GM04504 (cell line): ENCODE data around the gene GYG2.
"Not testable (repeated sequence)": the region's sequence is repeated elsewhere in the genome, so short reads cannot be mapped to it uniquely, and the experiment has no call there.

Source experiments
- DNase-seq: peaks from one replicate; pipeline ENCODE4 v3.0.0-alpha.2; 2012; ENCODE audit warnings: low read depth

Gene GYG2

GRCh38 chrX:2871831-2872230 is 43.1 kb downstream of the GYG2 start:
- DNase-seq = no peak

- DNase-seq = no peak
Observed at GRCh38 chrX:2872671-2873277, 44.0 kb downstream of the GYG2 start.

DNA sequence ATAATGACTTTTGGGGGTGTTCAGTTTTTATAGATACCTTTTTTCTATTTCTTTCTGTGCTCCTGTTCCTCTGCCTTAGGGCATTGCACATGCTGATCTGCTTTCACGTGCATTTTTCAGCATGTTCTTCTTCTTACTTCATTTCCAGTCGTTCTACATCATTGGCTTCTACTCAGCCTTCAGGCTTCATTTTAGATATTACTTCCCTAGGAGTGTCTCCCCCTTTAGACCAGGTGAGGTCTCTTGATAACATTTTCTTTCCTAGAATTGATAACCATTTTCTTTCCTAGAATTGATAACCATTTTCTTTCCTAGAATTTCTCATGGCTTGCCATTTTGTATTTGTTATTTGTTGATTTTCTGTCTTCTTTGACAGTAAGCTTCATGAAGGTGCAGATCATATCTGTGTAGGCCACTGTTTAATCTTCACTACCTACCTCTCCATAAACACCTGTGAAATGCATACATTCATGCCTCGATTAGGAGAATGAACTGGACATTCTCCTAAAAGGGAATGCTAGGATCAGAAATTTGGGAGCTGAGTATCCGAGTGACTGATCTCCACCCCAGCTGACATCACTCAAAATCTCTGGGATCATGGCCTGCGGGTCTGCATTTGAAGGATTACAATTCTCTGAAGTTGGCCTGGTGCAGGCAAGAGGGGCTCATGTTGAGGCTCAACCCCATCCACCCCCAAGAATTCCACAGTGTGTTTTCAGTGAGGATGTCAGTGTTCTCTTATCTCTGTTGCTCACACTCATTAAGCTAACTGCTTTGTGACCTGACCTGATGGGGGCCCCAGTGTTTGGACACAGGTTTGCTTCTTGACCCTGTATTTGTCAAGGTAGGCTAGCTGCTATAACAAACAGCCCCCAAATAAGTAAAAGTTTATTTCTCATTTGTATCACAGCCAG is 45.7 kb downstream of the GYG2 start:
- no peak for DNase-seq

- DNase-seq = no peak
Observed at GRCh38 chrX:2875136-2875481, 46.4 kb downstream of the GYG2 start.

GRCh38 chrX:2875798-2876399 is 47.2 kb downstream of the GYG2 start:
- peak; percentile 4 for DNase-seq

- DNase-seq = no peak
Observed at GRCh38 chrX:2878563-2878962, 49.8 kb downstream of the GYG2 start.

GRCh38 chrX:2879670-2880069 is 50.9 kb downstream of the GYG2 start:
- DNase-seq = no peak

- DNase-seq = no peak
Observed at GRCh38 chrX:2883770-2884169, 55.0 kb downstream of the GYG2 start.

GRCh38 chrX:2888309-2888708 is 59.6 kb downstream of the GYG2 start:
- DNase-seq = no peak

GRCh38 chrX:2889045-2889605 is 60.4 kb downstream of the GYG2 start:
- DNase-seq = no peak

GRCh38 chrX:2889706-2890490 is 61.2 kb downstream of the GYG2 start:
- not testable (repeated sequence) for DNase-seq

DNA sequence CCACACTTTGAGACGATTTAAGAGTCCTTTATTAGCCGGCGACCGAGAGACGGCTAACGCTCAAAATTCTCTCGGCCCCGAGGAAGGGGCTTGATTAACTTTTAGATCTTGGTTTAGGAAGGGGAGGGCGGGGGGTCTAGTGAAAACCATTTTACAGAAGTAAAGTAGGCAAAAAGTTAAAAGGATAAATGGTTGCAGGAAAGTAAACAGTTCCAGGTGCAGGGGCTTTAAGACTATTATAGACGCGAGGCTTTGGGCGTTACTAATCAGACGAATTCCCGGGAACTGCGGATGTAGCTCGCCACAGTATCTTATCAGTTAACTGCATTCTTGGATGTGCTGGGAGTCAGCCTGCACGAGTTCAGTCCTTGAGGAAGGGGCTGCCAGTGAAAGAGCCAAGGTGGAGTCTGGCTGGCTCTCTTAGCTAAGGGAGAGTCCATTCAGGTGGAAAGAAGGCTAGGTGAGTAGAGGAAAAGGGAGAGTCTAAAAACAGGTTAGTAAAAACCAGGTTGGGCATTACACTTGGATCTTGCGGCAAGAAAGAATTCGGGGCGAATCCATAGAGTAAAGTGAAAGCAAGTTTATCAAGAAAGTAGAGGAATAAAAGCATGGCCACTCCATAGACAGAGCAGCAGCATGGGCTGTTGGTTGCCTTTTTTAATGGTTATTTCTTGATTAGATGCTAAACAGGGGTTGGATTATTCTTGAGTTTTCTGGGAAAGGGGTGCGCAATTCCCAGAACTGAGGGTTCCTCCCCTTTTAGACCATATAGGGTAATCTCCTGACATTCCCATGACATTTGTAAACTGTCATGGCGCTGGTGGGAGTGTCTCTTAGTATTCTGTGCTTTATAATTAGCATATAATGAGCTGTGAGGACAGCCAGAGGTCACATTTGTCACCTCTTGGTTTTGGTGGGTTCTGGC is 62.1 kb downstream of the GYG2 start:
- not testable (repeated sequence) for DNase-seq

DNA sequence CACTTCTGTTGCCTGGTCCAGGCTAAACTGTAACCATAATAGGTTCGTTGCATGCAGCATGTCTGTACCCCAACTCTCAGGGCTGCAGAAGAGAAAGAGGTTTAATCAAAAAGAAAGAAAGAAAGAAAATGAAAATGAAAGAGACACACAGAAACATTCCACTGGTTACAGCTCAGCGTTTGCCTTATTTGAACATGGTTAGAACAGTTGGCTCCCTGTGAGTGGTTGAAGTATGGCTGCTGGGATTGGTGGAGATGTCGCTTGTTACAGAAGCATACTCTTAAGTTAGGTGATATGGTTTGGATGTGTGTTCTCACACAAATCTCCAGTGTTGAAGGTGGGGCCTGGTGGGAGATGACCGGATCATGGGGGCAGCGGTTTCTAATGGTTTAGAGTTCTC is 64.1 kb downstream of the GYG2 start:
- no peak for DNase-seq

- peak; percentile 34 for DNase-seq
Observed at GRCh38 chrX:2894885-2895292, 66.2 kb downstream of the GYG2 start.

GRCh38 chrX:2897311-2897689 is 68.6 kb downstream of the GYG2 start:
- no peak for DNase-seq

DNA sequence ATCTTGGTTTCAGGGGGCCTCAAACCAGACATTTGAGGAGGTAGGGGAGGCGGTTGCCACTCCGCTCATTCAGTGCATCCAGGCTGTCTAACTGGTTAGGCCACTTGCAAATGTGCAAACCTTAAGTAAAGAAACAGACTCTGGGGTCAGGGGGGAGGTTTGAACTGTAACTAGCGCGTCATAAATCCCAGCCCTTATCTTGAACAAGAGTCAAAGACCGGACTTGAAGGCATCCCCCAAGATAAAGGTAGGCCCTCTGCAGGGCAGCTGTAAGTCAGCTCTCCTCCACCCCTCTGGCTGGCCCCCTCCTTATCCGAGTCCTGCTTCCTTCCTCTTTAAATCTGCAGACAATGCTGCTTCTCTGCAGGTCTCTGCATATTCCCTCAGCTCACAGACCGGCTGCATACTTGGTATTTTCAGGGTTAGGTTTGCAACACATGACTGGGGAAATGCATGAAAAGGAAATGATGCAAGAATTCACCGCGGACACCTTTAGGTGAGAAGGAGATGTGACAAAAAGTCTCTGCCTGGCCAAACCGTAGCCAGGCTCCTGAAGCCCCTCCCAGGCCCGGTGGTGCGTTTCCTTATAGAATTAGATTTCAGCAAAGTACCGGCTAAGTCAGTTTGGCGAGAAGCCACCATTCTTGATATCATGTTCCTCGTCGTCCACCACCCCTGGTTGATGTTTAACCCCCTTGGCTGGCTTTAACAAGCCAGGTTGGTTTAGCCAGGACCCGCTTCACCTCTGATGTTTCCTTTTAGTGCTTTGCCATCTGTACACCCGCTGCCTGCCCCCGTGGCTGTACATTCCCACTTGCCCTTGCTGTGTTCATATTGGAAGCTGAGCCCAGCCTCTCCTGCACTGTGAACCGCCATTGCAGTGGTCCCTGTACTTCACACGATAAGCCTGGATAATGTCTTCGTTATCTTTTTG is 69.2 kb downstream of the GYG2 start:
- not testable (repeated sequence) for DNase-seq

- no peak for DNase-seq
Observed at GRCh38 chrX:2898846-2899512, 70.2 kb downstream of the GYG2 start.

GRCh38 chrX:2901367-2902036 is 72.8 kb downstream of the GYG2 start:
- no peak for DNase-seq

GRCh38 chrX:2902841-2903240 is 74.1 kb downstream of the GYG2 start:
- DNase-seq = no peak
